Activated CD4-positive, alpha-beta T cell treated with anti-CD3 and anti-CD28 coated beads for 36 hours (primary cell): ENCODE data around the gene CELSR3. TPM values are rescaled to one million over a fixed set of nuclear protein-coding genes. Genes with fewer than 3 reads are reported as not detected.

ENCODE experiments used
- ATAC-seq: fragments of 200-7000 bp; cut with Tn5 transposase; one replicate; pipeline ENCODE4 v1.10.0; 2021; ENCODE audit warnings: mild to moderate bottlenecking, moderate library complexity
- CTCF ChIA-PET: fragments of 350-600 bp; sonication (Branson Sonifier 250); formaldehyde crosslinking; loops from one replicate; lab custom pipeline; 2021; ENCODE audit warnings: antibody characterized with exemption; lab: Charles Lee
- POLR2A ChIA-PET: fragments of 350-600 bp; sonication (Branson Sonifier 250); formaldehyde crosslinking; loops from one replicate; lab custom pipeline; 2021; ENCODE audit warnings: antibody characterized with exemption, inconsistent platforms; lab: Charles Lee
- DNase-seq: peaks from one replicate; pipeline ENCODE4 v3.0.0-alpha.2; 2020
- H3K27ac Mint-ChIP-seq: one replicate; pipeline ENCODE4 v1.8.0; 2021; ENCODE audit warnings: mixed read lengths
- H3K27me3 Mint-ChIP-seq: one replicate; pipeline ENCODE4 v1.8.0; 2021; ENCODE audit warnings: mixed read lengths
- H3K36me3 Mint-ChIP-seq: one replicate; pipeline ENCODE4 v1.8.0; 2021; ENCODE audit warnings: low read depth, mixed read lengths
- H3K4me1 Mint-ChIP-seq: one replicate; pipeline ENCODE4 v1.8.0; 2021; ENCODE audit warnings: mixed read lengths
- H3K4me3 Mint-ChIP-seq: one replicate; pipeline ENCODE4 v1.8.0; 2021; ENCODE audit warnings: mild to moderate bottlenecking, moderate library complexity, mixed read lengths
- H3K9me3 Mint-ChIP-seq: one replicate; pipeline ENCODE4 v1.8.0; 2021; ENCODE audit warnings: low read depth, mixed read lengths
- intact Hi-C, 2 experiments: fragments of 100-400 bp; cut with DNase I in 1 of 2; cut with micrococcal nuclease in 1 of 2; formaldehyde crosslinking; loops; one replicate each; pipeline versions ENCODE4 v1.14.2 to v1.15.1; 2022 to 2024; cut with DNase I, micrococcal nuclease
- total RNA-seq, 2 experiments: library from RNA; stranded (reverse); gene quantifications; one replicate each; pipeline ENCODE4 v1.2.3, GENCODE V29; 2021

Gene CELSR3
- total RNA-seq, 2 experiments from 2014 or later, result 7.9 to 8.1 TPM

DNA sequence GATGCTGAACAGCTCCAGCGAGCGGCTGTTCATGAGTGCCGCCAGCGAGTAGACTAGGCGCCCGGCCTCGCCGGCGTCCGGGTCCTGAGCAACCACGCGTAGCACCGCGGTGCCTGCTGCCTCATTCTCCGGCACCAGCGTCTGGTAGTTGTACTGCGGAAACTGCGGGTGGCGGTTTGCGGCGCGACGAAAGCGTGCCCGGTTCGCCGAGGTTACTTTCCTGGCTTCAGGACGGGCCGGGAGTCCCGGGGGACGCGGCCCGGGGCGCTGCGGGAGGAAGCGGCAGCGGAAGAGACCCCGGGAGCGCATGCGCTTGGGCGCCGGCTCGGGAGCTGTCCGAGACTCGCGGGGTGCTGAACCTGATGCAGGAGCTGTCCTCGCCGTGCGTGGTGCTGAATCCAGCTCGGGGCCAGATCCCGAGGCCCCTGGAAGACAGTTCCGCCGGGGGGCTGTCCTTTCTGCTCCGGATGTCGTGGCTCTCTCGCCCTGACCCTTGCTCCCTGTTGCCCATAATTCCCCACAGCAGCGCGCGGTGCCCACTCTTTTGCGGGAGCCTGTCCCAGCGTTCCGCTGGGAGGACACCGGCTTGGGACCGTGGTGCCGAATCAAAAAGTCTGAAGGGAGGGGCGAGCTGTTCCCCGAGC lies 1.1 kb downstream of the CELSR3 start:
- Mint-ChIP-seq H3K4me1 (peaks cover 16% of the 10 kb centered on the region), H3K9me3 (no peaks in the 10 kb centered on the region), H3K4me3 (peak overlapping the region; percentile 35), H3K27me3 (peaks cover 28% of the 10 kb centered on the region), H3K27ac (no peak overlapping the region), H3K36me3 (peaks cover 4% of the 10 kb centered on the region)
- CTCF ChIA-PET, result interaction anchor here (0.9 to 1.3 kb wide), 3 partner anchors 22 to 222 kb away, joined by 3 to 5 read pairs (median 3); partner anchors contain the start of gene CCDC51
- POLR2A ChIA-PET, result interaction anchor here (0.7 to 0.9 kb wide), 2 partner anchors 10 to 60 kb away, joined by 3 to 5 read pairs; no protein-coding TSS in a partner anchor
- intact Hi-C loops, result loop anchor here in 1 of 2 experiments (5.0 kb wide), 1 partner anchor 811 kb away; the partner anchor contains the start of gene DAG1
- DNase-seq (peak; percentile 87), ATAC-seq (no peak)

DNA sequence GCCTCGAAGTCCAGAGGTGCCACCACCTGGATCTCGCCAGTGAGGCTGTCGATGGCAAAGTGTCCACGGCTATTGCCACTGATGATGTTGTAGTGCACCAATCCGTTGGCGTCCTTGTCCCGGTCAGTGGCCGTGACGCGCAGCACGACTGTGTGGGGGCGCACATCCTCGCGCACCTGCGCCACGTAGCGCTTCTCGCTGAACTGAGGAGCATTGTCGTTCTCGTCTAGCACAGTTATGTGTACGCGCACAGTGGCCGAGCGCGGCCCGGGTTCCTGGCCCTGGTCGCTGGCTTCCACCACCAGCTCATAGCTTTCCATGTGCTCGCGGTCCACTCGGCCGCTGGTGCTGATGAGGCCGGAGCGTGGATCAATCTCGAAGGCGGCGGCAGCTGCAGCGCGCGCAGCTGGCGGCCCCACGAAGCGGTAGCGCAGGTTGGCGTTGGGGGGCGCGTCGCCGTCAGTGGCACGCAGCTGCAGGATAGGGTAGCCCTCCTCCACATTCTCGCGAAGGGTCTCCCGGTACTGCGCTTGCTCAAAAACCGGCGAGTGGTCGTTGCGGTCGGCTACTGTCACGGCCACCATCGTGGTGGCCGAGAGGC lies 1.8 kb downstream of the CELSR3 start:
- no peak overlapping the region for H3K4me3 Mint-ChIP-seq
- ChIA-PET CTCF (interaction anchor here (0.6 to 0.9 kb wide), 2 partner anchors 23 to 112 kb away, joined by 5 read pairs; no protein-coding TSS in a partner anchor), POLR2A (interaction anchor here (0.7 kb wide), 1 partner anchor 11 kb away, joined by 5 read pairs; no protein-coding TSS in a partner anchor)
- no peaks in the 10 kb centered on the region for H3K9me3 Mint-ChIP-seq
- intact Hi-C loops, result loop anchor here in 1 of 2 experiments (5.0 kb wide), 1 partner anchor 811 kb away; the partner anchor contains the start of gene DAG1
- peaks cover 4% of the 10 kb centered on the region for H3K36me3 Mint-ChIP-seq
- H3K27me3 Mint-ChIP-seq, result peaks cover 28% of the 10 kb centered on the region
- no peak for ATAC-seq
- peaks cover 16% of the 10 kb centered on the region for H3K4me1 Mint-ChIP-seq
- H3K27ac Mint-ChIP-seq, result no peak overlapping the region
- no peak for DNase-seq

DNA sequence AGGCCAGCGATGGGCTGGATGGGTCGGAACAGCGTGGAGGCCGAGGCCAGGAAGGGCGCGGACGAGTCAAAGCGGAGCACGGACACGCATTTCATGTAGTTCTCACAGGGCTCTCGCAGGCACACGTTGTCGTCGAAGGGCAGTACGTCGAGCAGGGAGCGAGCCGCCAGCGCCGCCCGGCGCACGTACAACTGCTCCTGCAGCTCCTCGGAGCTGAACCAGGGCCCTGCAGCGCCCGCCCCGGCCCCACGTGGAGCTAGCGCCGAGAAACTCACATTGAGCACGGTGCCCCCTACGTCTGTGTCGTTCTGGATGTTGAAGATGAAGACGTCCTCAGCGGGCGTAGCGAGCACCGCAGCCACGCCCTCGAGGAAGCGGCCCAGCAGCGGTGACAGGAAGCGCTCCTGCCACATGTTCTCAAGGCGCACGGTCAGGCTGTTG lies 5.8 kb downstream of the CELSR3 start:
- Mint-ChIP-seq H3K27ac (peak overlapping the region; percentile 72), H3K4me3 (peak overlapping the region; percentile 65), H3K27me3 (peaks cover 18% of the 10 kb centered on the region), H3K36me3 (no peaks in the 10 kb centered on the region), H3K9me3 (no peaks in the 10 kb centered on the region), H3K4me1 (peaks cover 8% of the 10 kb centered on the region)
- ATAC-seq (no peak), DNase-seq (peak; percentile 54)
- intact Hi-C loops, result loop anchor here (1.0 to 5.0 kb wide), 14 partner anchors 22 to 468 kb away; partner anchors contain the start of genes SLC26A6 (in 2 of the 2), ARIH2 (in 1 of the 2), ATRIP (in 1 of the 2) and CDC25A (in 1 of the 2)
- ChIA-PET POLR2A (no interaction called here), CTCF (interaction anchor here (0.9 to 2.7 kb wide), 2 partner anchors 21 to 23 kb away, joined by 4 to 9 read pairs; partner anchors contain the start of gene SLC26A6)

DNA sequence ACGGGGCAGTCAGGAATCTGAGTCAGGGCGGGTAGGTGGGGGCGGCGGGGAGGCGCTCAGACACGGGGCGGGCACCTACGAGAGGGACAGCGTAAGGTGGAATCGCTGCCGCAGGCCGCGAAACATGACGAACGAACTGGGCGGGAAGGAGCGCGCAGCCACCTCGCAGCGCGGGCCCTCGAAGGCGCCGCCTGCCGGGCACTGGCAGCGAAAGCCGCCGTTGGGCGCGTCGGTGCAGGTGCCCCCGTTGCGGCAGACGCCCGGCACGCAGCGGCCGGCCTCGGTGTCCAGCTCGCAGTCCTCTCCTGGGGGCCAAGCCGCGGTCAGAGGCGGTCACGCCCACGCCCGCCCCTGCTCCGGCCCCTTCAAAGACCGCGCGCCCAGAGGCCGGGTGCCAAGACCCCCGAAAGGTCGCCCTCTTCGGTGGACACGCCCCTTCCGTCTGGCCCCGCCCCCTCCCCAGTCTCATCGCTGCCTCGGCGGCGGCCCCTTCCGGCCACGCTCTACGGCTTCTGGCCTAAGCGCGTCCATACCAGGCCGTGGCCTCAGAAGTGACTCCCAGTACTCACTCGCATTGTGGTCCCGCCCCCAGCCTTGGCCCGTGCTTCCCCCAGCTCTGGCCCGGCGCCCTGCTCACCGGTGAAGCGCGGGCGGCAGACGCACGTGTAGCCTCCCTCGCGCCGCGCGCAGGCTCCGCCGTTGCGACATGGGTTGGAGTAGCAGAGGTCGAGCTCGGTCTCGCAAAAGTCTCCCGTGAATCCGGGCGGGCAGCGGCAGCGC lies 6.4 kb downstream of the CELSR3 start:
- POLR2A ChIA-PET, result no interaction called here
- H3K27me3 Mint-ChIP-seq, result peaks cover 16% of the 10 kb centered on the region
- ATAC-seq (peak; percentile 83), DNase-seq (peak; percentile 94)
- peaks cover 6% of the 10 kb centered on the region for H3K4me1 Mint-ChIP-seq
- CTCF ChIA-PET, result interaction anchor here (0.6 to 2.7 kb wide), 4 partner anchors 21 to 255 kb away, joined by 3 to 9 read pairs (median 4); partner anchors contain the start of gene SLC26A6
- peak overlapping the region; percentile 71 for H3K4me3 Mint-ChIP-seq
- H3K36me3 Mint-ChIP-seq, result no peaks in the 10 kb centered on the region
- intact Hi-C loops, result loop anchor here (1.0 to 5.0 kb wide), 14 partner anchors 21 to 467 kb away; partner anchors contain the start of genes SLC26A6 (in 2 of the 2), ARIH2 (in 1 of the 2), ATRIP (in 1 of the 2) and CDC25A (in 1 of the 2)
- no peaks in the 10 kb centered on the region for H3K9me3 Mint-ChIP-seq
- H3K27ac Mint-ChIP-seq, result peak overlapping the region; percentile 87

DNA sequence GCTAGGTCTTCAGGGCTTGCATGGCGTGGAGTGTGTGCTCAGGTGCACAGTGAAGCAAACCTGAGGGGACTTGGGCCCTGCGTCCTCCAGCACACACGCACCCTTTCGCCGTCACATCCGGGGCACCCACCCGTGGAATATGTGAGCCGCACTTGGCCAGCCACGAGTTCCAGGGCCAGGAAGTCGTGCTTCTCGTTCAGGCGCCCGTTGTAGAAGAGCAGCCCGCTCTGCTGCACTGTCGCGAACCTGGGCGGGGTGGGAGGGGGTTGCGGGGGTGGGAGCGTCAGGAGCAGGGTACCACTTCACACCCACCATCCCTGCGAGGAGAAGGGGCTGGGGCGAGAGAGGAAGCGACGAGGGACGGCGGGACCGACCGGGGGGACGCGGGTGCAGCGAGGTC lies 7.1 kb downstream of the CELSR3 start:
- peak; percentile 81 for DNase-seq
- peaks cover 12% of the 10 kb centered on the region for H3K27me3 Mint-ChIP-seq
- H3K36me3 Mint-ChIP-seq, result no peaks in the 10 kb centered on the region
- intact Hi-C loops, result loop anchor here (1.0 to 5.0 kb wide), 14 partner anchors 20 to 467 kb away; partner anchors contain the start of genes SLC26A6 (in 2 of the 2), ARIH2 (in 1 of the 2), ATRIP (in 1 of the 2) and CDC25A (in 1 of the 2)
- H3K9me3 Mint-ChIP-seq, result no peaks in the 10 kb centered on the region
- H3K27ac Mint-ChIP-seq, result peak overlapping the region; percentile 87
- peak overlapping the region; percentile 71 for H3K4me3 Mint-ChIP-seq
- POLR2A ChIA-PET, result no interaction called here
- peaks cover 6% of the 10 kb centered on the region for H3K4me1 Mint-ChIP-seq
- CTCF ChIA-PET, result interaction anchor here (0.6 to 2.7 kb wide), 3 partner anchors 20 to 255 kb away, joined by 3 to 9 read pairs (median 3); partner anchors contain the start of gene SLC26A6
- peak; percentile 49 for ATAC-seq

DNA sequence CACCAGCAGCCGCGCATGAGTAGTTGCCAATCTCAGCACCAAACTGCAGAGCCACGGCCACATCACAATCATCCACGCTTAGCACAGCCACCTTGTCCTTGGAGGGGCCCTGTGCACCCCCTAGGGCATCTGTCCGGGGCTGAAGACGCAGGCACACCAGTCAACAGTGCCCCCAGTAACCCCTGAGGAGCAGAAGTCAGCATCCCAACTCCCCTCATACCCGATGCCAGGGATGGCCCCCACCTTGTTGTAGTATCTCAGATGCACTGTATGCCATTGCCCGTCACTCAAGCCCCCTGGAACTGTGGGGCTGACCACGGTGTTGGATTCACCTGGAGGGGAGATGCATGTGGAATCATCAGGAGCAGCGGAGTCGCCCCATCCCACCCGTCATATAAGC lies 7.6 kb downstream of the CELSR3 start:
- ChIA-PET POLR2A (no interaction called here), CTCF (interaction anchor here (1.2 kb wide), 1 partner anchor 29 kb away, joined by 3 read pairs; no protein-coding TSS in a partner anchor)
- Mint-ChIP-seq H3K4me1 (peaks cover 6% of the 10 kb centered on the region), H3K4me3 (peak overlapping the region; percentile 71), H3K27me3 (peaks cover 8% of the 10 kb centered on the region), H3K36me3 (no peaks in the 10 kb centered on the region), H3K27ac (peak overlapping the region; percentile 43), H3K9me3 (no peaks in the 10 kb centered on the region)
- intact Hi-C loops, result loop anchor here in 1 of 2 experiments (5.0 kb wide), 1 partner anchor 98 kb away; the partner anchor contains the start of gene PFKFB4
- ATAC-seq (no peak), DNase-seq (no peak)

DNA sequence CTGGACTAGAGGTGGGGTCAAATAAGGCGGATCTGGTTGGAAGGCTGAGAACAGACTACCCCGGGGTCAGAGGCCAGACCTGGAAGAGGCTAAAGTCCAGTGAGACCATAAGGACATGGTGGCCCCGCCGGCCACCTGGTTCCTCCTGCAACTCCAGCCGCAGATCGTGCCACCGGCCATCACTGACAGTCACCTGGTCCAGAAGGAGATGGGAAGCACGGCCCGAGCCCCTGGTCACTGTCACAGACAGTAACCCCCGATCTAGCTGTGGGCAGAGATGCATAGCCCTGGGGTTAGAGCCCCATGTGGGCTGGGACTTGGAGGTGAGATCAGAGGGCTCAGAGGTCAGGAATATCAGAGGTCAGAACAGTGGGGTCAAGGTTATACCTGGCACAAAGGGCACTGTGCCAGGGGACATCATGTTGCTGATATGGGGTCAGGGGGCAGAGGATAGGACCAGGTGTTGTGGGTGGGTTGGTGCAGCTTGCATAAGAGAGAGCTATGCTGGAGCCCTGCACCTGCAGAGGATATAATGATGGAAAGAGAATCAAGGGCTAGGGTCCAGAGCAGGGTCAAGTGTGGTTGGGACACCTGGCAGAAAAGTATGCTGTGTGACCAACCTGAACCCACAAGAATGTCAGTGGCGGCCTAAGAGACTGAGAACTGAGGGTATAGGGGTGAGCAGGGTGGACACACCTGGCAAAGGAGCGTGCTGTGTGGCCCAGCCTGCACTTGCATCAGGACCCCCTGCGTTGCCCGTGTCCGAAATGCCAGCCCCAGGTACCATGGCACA lies 9.6 kb downstream of the CELSR3 start:
- ChIA-PET POLR2A (no interaction called here), CTCF (interaction anchor here (1.0 to 1.6 kb wide), 2 partner anchors 11 to 17 kb away, joined by 4 to 6 read pairs; no protein-coding TSS in a partner anchor)
- H3K36me3 Mint-ChIP-seq, result no peaks in the 10 kb centered on the region
- intact Hi-C loops, result no loop called here
- DNase-seq (no peak), ATAC-seq (no peak)
- H3K4me3 Mint-ChIP-seq, result no peak overlapping the region
- H3K4me1 Mint-ChIP-seq, result peaks cover 6% of the 10 kb centered on the region
- H3K27ac Mint-ChIP-seq, result no peak overlapping the region
- no peaks in the 10 kb centered on the region for H3K27me3 Mint-ChIP-seq
- H3K9me3 Mint-ChIP-seq, result no peaks in the 10 kb centered on the region

DNA sequence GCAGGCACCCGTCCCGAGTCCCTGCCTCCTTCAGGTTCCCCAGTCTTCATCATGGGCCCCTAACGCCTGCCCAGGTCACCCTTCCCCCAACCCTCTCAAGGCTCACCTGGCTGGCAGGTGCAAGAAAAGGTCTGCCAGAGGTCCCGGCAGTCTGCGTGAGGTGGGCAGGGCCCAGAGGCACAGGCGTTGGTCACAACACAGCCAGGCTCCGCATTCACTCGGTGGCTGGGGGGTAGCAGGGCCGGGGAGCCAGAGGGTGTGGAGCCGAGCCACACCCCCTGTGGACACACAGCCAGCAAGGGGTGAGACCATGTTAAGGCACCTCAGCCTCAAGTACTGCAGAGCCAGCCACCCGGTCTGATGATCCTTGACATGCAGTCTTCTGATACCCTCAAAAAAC lies 10.9 kb downstream of the CELSR3 start:
- ChIA-PET CTCF (no interaction called here), POLR2A (no interaction called here)
- intact Hi-C loops, result no loop called here
- H3K36me3 Mint-ChIP-seq, result no peaks in the 10 kb centered on the region
- H3K27me3 Mint-ChIP-seq, result no peaks in the 10 kb centered on the region
- no peak overlapping the region for H3K4me3 Mint-ChIP-seq
- ATAC-seq, result no peak
- H3K27ac Mint-ChIP-seq, result no peak overlapping the region
- H3K9me3 Mint-ChIP-seq, result no peaks in the 10 kb centered on the region
- H3K4me1 Mint-ChIP-seq, result peaks cover 6% of the 10 kb centered on the region
- no peak for DNase-seq

DNA sequence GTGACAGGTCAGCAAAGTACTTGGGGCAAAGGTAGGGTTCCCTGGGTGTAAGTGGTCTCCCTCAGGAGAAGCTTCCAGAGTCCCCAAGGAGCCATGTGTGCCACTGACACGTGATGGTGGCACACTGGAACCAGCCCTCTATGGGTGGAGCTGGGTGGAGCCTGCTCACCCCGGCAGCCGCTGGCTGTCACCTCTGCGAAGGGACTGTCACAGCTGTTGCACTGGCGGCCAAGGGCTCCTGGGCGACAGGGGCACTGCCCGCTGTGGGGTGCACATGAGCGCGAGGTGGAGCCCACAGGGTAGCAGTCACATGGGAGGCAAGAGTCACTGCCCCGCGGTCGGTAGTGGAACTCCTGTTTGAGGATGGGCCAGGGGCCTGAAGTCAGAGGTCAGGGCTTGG lies 12.0 kb downstream of the CELSR3 start:
- POLR2A ChIA-PET, result no interaction called here
- H3K27me3 Mint-ChIP-seq, result no peaks in the 10 kb centered on the region
- H3K36me3 Mint-ChIP-seq, result no peaks in the 10 kb centered on the region
- no peak overlapping the region for H3K4me3 Mint-ChIP-seq
- peaks cover 5% of the 10 kb centered on the region for H3K4me1 Mint-ChIP-seq
- CTCF ChIA-PET, result interaction anchor here (0.7 kb wide), 1 partner anchor 72 kb away, joined by 3 read pairs; no protein-coding TSS in a partner anchor
- intact Hi-C loops, result no loop called here
- H3K9me3 Mint-ChIP-seq, result no peaks in the 10 kb centered on the region
- DNase-seq (no peak), ATAC-seq (no peak)
- no peak overlapping the region for H3K27ac Mint-ChIP-seq
